HepG2 (cell line): ENCODE data around the gene ZMYM4. TPM values are rescaled to one million over a fixed set of nuclear protein-coding genes. Genes with fewer than 3 reads are reported as not detected.

Source experiments
- CAMTA2 ChIP-seq: sonication (generic); formaldehyde crosslinking; IDR thresholded peaks from 2 replicates; pipeline ENCODE4 v1.4.0; 2020; ENCODE audit warnings: mild to moderate bottlenecking, missing genetic modification reagents, borderline replicate concordance
- CBX1 ChIP-seq: IDR thresholded peaks from one replicate; pipeline ENCODE4 v1.6.1; 2016; ENCODE audit warnings: antibody characterized with exemption, low read depth
- EEA1 ChIP-seq: sonication (generic); formaldehyde crosslinking; IDR thresholded peaks from 2 replicates; pipeline ENCODE4 v1.5.1; 2020; ENCODE audit warnings: mild to moderate bottlenecking, missing genetic modification reagents, borderline replicate concordance
- KDM3A ChIP-seq: IDR thresholded peaks from 2 replicates; pipeline ENCODE4 v1.6.1; 2018; ENCODE audit warnings: low read depth, missing compliant biosample characterization
- LRRFIP1 ChIP-seq: sonication (generic); formaldehyde crosslinking; conservative IDR thresholded peaks from 2 replicates; pipeline ENCODE4 v1.4.0; 2020; ENCODE audit warnings: missing genetic modification reagents
- MBD4 ChIP-seq: IDR thresholded peaks from 2 replicates; pipeline ENCODE4 v1.6.1; 2012; ENCODE audit warnings: low read length, inconsistent platforms, borderline replicate concordance
- MED13 ChIP-seq: sonication (generic); formaldehyde crosslinking; IDR thresholded peaks from 2 replicates; pipeline ENCODE4 v1.5.0; 2020; ENCODE audit warnings: missing genetic modification reagents
- NR0B2 ChIP-seq: sonication (generic); formaldehyde crosslinking; IDR thresholded peaks from 2 replicates; pipeline ENCODE4 v1.4.0; 2020; ENCODE audit warnings: mild to moderate bottlenecking, missing genetic modification reagents
- PATZ1 ChIP-seq: sonication (generic); formaldehyde crosslinking; IDR thresholded peaks from 2 replicates; pipeline ENCODE4 v1.4.0; 2020; ENCODE audit warnings: missing genetic modification reagents
- RARA ChIP-seq: IDR thresholded peaks from 2 replicates; pipeline ENCODE4 v1.6.1; 2016; ENCODE audit warnings: missing genetic modification reagents, missing compliant biosample characterization
- SIN3B ChIP-seq: fragments of 150-350 bp; IDR thresholded peaks from 2 replicates; pipeline ENCODE4 v1.6.1; 2014; ENCODE audit warnings: low read length
- SNRNP70 ChIP-seq: fragments of 200-400 bp; formaldehyde crosslinking; IDR thresholded peaks from 2 replicates; pipeline ENCODE4 v1.6.1; 2017; ENCODE audit warnings: mild to moderate bottlenecking, low read depth, low read length, moderate library complexity
- TBX2 ChIP-seq: sonication (generic); formaldehyde crosslinking; IDR thresholded peaks from 2 replicates; pipeline ENCODE4 v1.5.0; 2020; ENCODE audit warnings: missing genetic modification reagents, mild to moderate bottlenecking, borderline replicate concordance
- THYN1 ChIP-seq: sonication (generic); formaldehyde crosslinking; IDR thresholded peaks from 2 replicates; pipeline ENCODE4 v1.8.1; 2023; ENCODE audit warnings: low read depth, mild to moderate bottlenecking, moderate library complexity, missing genetic modification reagents, borderline replicate concordance
- ZBTB34 ChIP-seq: sonication (generic); formaldehyde crosslinking; IDR thresholded peaks from 2 replicates; pipeline ENCODE4 v1.8.0; 2022; ENCODE audit warnings: mild to moderate bottlenecking, missing genetic modification reagents
- ZBTB39 ChIP-seq: sonication (generic); formaldehyde crosslinking; IDR thresholded peaks from 2 replicates; pipeline ENCODE4 v1.5.0; 2020; ENCODE audit warnings: missing genetic modification reagents
- ZNF253 ChIP-seq: sonication (generic); formaldehyde crosslinking; IDR thresholded peaks from 2 replicates; pipeline ENCODE4 v1.8.0; 2022; ENCODE audit warnings: mild to moderate bottlenecking, missing genetic modification reagents, borderline replicate concordance
- ZNF282 ChIP-seq: fragments of 450-650 bp; IDR thresholded peaks from 2 replicates; pipeline ENCODE4 v1.6.1; 2018; ENCODE audit not compliant: partially characterized antibody
- ZNF3 ChIP-seq: IDR thresholded peaks from 2 replicates; pipeline ENCODE4 v1.7.0; 2017; ENCODE audit warnings: inconsistent platforms
- ZNF337 ChIP-seq: sonication (generic); formaldehyde crosslinking; IDR thresholded peaks from 2 replicates; pipeline ENCODE4 v1.5.1; 2020; ENCODE audit warnings: missing genetic modification reagents, low read depth, mild to moderate bottlenecking, borderline replicate concordance
- ZNF614 ChIP-seq: IDR thresholded peaks from 2 replicates; pipeline ENCODE4 v1.6.1; 2018; ENCODE audit warnings: missing biosample characterization, missing genetic modification reagents, inconsistent platforms, borderline replicate concordance
- ZNF644 ChIP-seq: IDR thresholded peaks from 2 replicates; pipeline ENCODE4 v1.6.1; 2016; ENCODE audit warnings: low read depth
- polyA plus RNA-seq, 8 experiments: library from polyadenylated mRNA; depleted of rRNA in 3 of 8; stranded (reverse) in 7 of 8; unstranded in 1 of 8; fragments of >200 nt; fragmentation: Illumina TruSeq in 4 of 8; extraction: Trizol in 4 of 8; gene quantifications; 2 replicates each; pipeline versions ENCODE4 v1.2.1 to v1.2.3, GENCODE V29; 2011 to 2016; ENCODE audit warnings: low read depth in 4 of 8, missing spikeins in 1 of 8, mixed read lengths in 1 of 8; ENCODE audit not compliant: insufficient read depth in 1 of 8
- total RNA-seq, 5 experiments: library from RNA; depleted of rRNA; stranded (reverse); fragments of >200 nt; fragmentation: Illumina TruSeq; extraction: Trizol; gene quantifications; 2 replicates each; pipeline ENCODE4 v1.2.3, GENCODE V29; 2016; ENCODE audit warnings: low read depth in 1 of 5

The ZMYM4 gene
- total and polyA plus RNA-seq, 2 of the 13 experiments (the other 11 are each of a cell fraction or from before 2014, with no cell fraction given), result 13.9 to 37.6 TPM

- TF ChIP-seq LRRFIP1 (no peak), CAMTA2 (CRISPR knock-in tag) (no peak), ZNF3 (CRISPR knock-in tag) (no peak), THYN1 (CRISPR knock-in tag) (no peak), ZNF614 (CRISPR knock-in tag) (no peak), NR0B2 (CRISPR knock-in tag) (no peak), SIN3B (no peak), KDM3A (no peak), ZNF253 (CRISPR knock-in tag) (no peak), ZNF337 (CRISPR knock-in tag) (no peak), MBD4 (no peak), RARA (no peak), TBX2 (CRISPR knock-in tag) (peak; percentile 48; the same call in 1 of the 2 replicates), ZNF644 (CRISPR knock-in tag) (0 out of 2 replicates have a peak, but pooled peaks have one; percentile 57), PATZ1 (no peak), ZNF282 (no peak), ZBTB34 (CRISPR knock-in tag) (no peak), ZBTB39 (no peak), SNRNP70 (no peak), EEA1 (CRISPR knock-in tag) (no peak), CBX1 (no peak), MED13 (CRISPR knock-in tag) (no peak)
Measured at GRCh38 chr1:35243691-35244090, 24.8 kb upstream of the ZMYM4 start (continued).
